ENCODE measurements around the gene PHF21A. TPM values are rescaled to one million over a fixed set of nuclear protein-coding genes. Genes with fewer than 3 reads are reported as not detected.

PHF21A gene
- total and polyA plus RNA-seq, 2 of the 13 experiments (the other 11 are each of a cell fraction or from before 2014, with no cell fraction given) = 4.1 to 34.6 TPM

DNA sequence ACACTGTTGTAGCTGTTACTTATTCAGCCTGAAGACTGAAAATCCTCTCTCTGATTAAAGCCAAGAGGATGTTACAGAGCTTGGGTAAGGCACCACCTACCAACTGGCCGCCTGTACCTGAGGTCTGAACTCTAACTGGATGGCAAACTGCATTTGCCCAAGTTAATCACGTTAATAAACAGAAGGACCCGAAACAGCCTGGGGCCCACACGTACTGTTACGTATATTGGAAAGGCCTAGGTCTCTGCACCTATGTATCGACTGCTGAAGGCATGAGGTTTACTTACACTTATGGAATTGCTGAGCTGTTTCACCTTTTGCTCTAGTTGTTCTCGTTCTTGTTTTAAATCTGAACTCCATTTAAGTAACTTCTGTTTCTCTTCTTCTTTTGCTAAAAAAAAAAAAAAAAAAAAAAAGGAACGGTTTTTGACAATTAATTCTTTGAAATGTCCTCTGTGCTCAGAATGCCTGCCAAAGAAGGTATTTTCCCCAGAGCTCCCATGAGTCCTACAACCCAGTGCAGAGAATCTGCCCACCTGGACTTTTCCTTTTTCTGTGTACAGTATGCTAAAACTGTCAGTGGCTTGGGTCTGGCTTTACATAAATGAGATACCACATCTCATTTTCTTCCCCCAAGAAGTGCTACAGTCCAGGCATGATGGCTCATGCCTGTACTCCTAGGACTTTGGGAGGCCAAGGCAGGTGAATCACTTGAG, 185.7 kb downstream of the PHF21A start:
- BruUV-seq (replicated peaks) = no TSS peak
- ChIA-PET POLR2A (no interaction called here), CTCF (ENCODE audit: low intra/inter-chr PET ratio, low total read pairs) (no interaction called here)
- no peak overlapping the region for H3K9ac ChIP-seq (ENCODE audit: insufficient read depth, low read depth, low read length)
- no peak overlapping the region for H3K4me2 ChIP-seq (ENCODE audit: low read depth, low read length)
- no peaks in the 10 kb centered on the region for H3K27me3 ChIP-seq (ENCODE audit: control insufficient read depth in 1 of 2, insufficient read depth in 2 of 2, low read length in 2 of 2)
- ATAC-seq (no peak), FAIRE-seq (no peak), DNase-seq (ENCODE audit: low spot score) (no peak)
- in situ Hi-C loops (cut with HindIII; ENCODE audit: extremely low pct_ligation_motif_present, low pct_unique_long_range_greater_than_20kb) (no loop called here), intact Hi-C loops (cut with micrococcal nuclease; ENCODE audit: unreplicated experiment) (no loop called here)
- H3K4me3 ChIP-seq (replicated peaks in 1 of 3; ENCODE audit: insufficient read depth in 1 of 3, low read depth in 2 of 3, low read length in 3 of 3) = no peak overlapping the region
- H3K79me2 ChIP-seq (ENCODE audit: insufficient read depth, low read length) = no peaks in the 10 kb centered on the region
- no peaks in the 10 kb centered on the region for H4K20me1 ChIP-seq (ENCODE audit: insufficient read depth, low read length)
- no peak overlapping the region for H2AFZ ChIP-seq (ENCODE audit: low read length)
- 90% methylated on average over 8 of the region's 8 CpGs for WGBS (ENCODE audit: low lambda C conversion rate)
- peaks cover 12% of the 10 kb centered on the region; the same call in 1 of the 2 replicates for H3K4me1 ChIP-seq (ENCODE audit: insufficient read depth, low read length)
- H3K27ac ChIP-seq (ENCODE audit: extremely low read length, insufficient read depth, low read length) = no peak overlapping the region
- no peak for TF ChIP-seq BCL3 (CRISPR knock-in tag; IDR thresholded peaks at IDR 0.05)
- TF ChIP-seq ZNF225 (CRISPR knock-in tag; IDR thresholded peaks at IDR 0.05) = no peak
- TF ChIP-seq ZNF142 (CRISPR knock-in tag; IDR thresholded peaks at IDR 0.05) = no peak
- no peak for TF ChIP-seq FOXJ3 (CRISPR knock-in tag; IDR thresholded peaks at IDR 0.05; ENCODE audit: borderline replicate concordance)
- TF ChIP-seq ZNF878 (CRISPR knock-in tag; IDR thresholded peaks at IDR 0.05) = no peak
- TF ChIP-seq ZNF564 (CRISPR knock-in tag; IDR thresholded peaks at IDR 0.05) = no peak
- peaks cover 9 to 34% of the 10 kb centered on the region in 2 experiments; a peak in 4 of 5 replicates for H3K36me3 ChIP-seq (replicated peaks in 1 of 2; ENCODE audit: control insufficient read depth in 1 of 2, insufficient read depth in 2 of 2, low read length in 2 of 2)
- H3K9me3 ChIP-seq (ENCODE audit: low read length) = no peaks in the 10 kb centered on the region
